ENCODE results near the gene TMEM271. TPM values are rescaled to one million over a fixed set of nuclear protein-coding genes. Genes with fewer than 3 reads are reported as not detected.
"Not testable (repeated sequence)": the region's sequence is repeated elsewhere in the genome, so short reads cannot be mapped to it uniquely, and the experiment has no call there.

The TMEM271 gene
- total RNA-seq, 2 experiments from 2014 or later: not detected

DNA sequence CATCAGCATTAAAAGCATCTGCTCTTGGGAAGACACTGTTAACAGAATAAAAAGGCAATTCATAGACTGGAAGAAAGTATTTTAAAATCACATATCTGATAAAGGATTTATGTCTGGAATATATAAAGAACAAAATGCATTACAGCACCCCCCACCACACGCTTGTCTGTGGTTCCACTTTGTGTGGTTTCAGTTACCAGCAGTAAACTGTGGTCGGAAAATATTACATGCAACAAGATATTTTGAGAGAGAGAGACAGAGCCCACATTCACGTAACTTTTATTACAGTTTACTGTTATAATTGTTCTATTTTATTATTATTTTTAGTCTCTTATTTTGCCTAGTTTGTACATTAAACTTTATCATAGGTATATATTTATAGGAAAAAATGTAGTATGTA, 28.0 kb upstream of the TMEM271 start:
- ChIA-PET POLR2A (no interaction called here), CTCF (no interaction called here)
- peaks cover 14% of the 10 kb centered on the region for H3K27me3 Mint-ChIP-seq
- H3K4me1 Mint-ChIP-seq: peaks cover 19% of the 10 kb centered on the region
- H3K9me3 Mint-ChIP-seq (ENCODE audit: low read depth): no peaks in the 10 kb centered on the region
- no peak for ATAC-seq
- DNase-seq: peak; percentile 56
- H3K36me3 Mint-ChIP-seq (ENCODE audit: low read depth): no peaks in the 10 kb centered on the region
- no peak overlapping the region for H3K4me3 Mint-ChIP-seq
- H3K27ac Mint-ChIP-seq: no peak overlapping the region
- intact Hi-C loops (cut with DNase I, micrococcal nuclease): loop anchor here (1.0 to 10.0 kb wide), 4 partner anchors 68 to 267 kb away; partner anchors contain the start of genes ATP5ME (in 1 of the 2), MYL5 (in 1 of the 2), PIGG (in 1 of the 2) and ZNF141 (in 1 of the 2)

- POLR2A ChIA-PET: no interaction called here
- Mint-ChIP-seq H3K36me3 (ENCODE audit: low read depth) (no peaks in the 10 kb centered on the region), H3K4me1 (peaks cover 19% of the 10 kb centered on the region), H3K9me3 (ENCODE audit: low read depth) (no peaks in the 10 kb centered on the region), H3K27me3 (peaks cover 11% of the 10 kb centered on the region), H3K4me3 (no peak overlapping the region), H3K27ac (no peak overlapping the region)
- intact Hi-C loops (cut with DNase I, micrococcal nuclease): loop anchor here (2.0 to 10.0 kb wide), 5 partner anchors 70 to 384 kb away; partner anchors contain the start of genes ATP5ME (in 1 of the 2), IDUA (in 1 of the 2), MYL5 (in 1 of the 2) and ZNF141 (in 1 of the 2)
- DNase-seq (peak; percentile 90), ATAC-seq (peak; percentile 69)
- CTCF ChIA-PET: interaction anchor here (0.7 to 1.3 kb wide), 6 partner anchors 15 to 107 kb away, joined by 3 to 4 read pairs (median 3); partner anchors contain the start of gene MYL5
These were observed 26.5 kb upstream of the TMEM271 start for GRCh38 chr4:602559-602942.

DNA sequence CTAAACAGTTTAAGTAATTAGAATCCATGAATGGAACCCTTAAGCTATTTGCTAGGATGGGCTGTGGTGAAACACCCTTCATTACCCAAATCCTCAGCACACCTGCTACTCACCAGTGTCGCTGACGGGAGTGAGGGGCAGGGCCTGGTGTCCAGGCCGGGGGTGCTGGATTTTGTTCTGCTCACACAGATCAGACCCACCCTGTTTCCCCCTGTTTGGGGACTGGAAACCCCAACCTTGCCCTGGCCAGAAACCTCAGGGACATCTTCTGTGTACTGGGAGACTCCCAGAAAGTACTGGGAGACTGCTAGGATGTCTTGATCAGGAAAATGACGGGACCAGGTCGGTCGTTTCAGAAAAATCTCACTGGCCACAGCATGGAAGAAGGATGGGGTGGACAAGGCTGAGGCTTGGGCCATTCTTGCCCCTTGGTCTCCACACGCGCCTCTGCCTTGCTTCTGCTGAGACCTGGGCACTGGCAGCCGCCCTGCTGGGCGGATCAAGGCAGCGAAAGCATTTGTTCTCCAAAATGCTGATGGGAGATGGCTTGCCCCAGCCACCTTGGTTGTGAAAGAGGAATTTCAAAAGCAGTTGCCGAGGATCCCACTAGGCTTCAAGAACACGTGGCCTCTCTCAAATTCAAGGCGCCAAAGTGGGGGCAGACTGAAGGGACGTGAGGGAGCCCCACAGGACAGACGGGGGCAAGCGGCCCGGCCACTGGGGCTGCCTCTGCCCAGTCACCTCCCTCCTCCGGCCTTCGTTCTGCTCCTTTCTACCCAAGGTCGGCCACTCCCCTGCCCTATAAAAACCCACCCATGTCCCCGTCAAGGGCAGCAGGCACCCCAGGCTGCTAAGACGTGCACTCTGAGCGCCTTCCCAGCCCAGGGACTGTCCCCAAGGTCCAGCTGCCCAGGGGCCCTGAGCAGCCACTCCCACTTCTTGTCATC, 25.8 kb upstream of the TMEM271 start:
- POLR2A ChIA-PET: interaction anchor here (0.5 kb wide), 1 partner anchor 72 kb away, joined by 3 read pairs; the partner anchor contains the start of genes ATP5ME and MYL5
- CTCF ChIA-PET: interaction anchor here (1.1 to 1.2 kb wide), 2 partner anchors 72 to 108 kb away, joined by 3 to 4 read pairs; partner anchors contain the start of gene MYL5
- Mint-ChIP-seq H3K36me3 (ENCODE audit: low read depth) (no peaks in the 10 kb centered on the region), H3K27ac (no peak overlapping the region), H3K4me3 (no peak overlapping the region), H3K9me3 (ENCODE audit: low read depth) (no peaks in the 10 kb centered on the region), H3K27me3 (peaks cover 12% of the 10 kb centered on the region), H3K4me1 (peaks cover 19% of the 10 kb centered on the region)
- no peak for ATAC-seq
- intact Hi-C loops (cut with DNase I, micrococcal nuclease): loop anchor here (1.0 to 10.0 kb wide), 6 partner anchors 70 to 385 kb away; partner anchors contain the start of genes ATP5ME (in 2 of the 2), MYL5 (in 2 of the 2), IDUA (in 1 of the 2) and ZNF141 (in 1 of the 2)
- no peak for DNase-seq

DNA sequence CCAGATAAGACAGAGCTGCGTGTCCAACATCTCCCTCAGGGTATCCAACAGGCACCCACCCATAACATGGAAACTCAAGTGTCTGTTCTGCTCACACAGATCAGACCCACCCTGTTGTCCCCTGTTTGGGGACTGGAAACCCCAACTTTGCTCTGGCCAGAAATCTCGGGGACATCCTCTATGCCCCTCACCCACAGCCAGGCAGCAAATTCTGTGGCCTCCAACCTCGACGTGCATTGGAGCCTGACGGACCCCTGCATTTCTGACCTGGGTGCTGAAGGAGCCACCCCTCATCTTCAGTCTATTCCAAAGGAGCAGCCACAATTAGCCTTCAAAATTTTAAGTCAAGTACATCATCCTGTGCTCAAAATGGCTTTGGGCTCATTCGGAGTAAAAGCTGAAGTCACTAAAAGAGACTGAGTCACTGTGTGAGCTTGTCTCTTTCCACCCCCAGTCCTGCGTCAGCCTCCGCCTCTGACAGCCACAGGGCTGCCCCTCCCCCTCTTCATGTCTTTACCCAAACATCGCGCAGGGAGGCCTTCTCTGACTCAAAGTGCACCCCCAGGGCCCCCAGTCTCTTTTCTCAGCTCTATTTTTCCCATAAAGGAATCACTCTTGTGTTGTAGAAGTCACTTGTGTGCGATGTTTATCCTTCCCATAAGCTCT, 24.9 kb upstream of the TMEM271 start:
- ChIA-PET CTCF (interaction anchor here (0.6 to 0.8 kb wide), 2 partner anchors 26 to 95 kb away, joined by 4 to 5 read pairs; no protein-coding TSS in a partner anchor), POLR2A (interaction anchor here (0.5 kb wide), 1 partner anchor 73 kb away, joined by 3 read pairs; the partner anchor contains the start of genes ATP5ME and MYL5)
- Mint-ChIP-seq H3K4me1 (peaks cover 19% of the 10 kb centered on the region), H3K4me3 (no peak overlapping the region), H3K27ac (peak overlapping the region; percentile 48), H3K36me3 (ENCODE audit: low read depth) (no peaks in the 10 kb centered on the region), H3K9me3 (ENCODE audit: low read depth) (no peaks in the 10 kb centered on the region), H3K27me3 (peaks cover 17% of the 10 kb centered on the region)
- ATAC-seq (peak; percentile 95), DNase-seq (peak; percentile 89)
- intact Hi-C loops (cut with DNase I, micrococcal nuclease): loop anchor here (1.0 to 10.0 kb wide), 4 partner anchors 71 to 264 kb away; partner anchors contain the start of genes ATP5ME (in 2 of the 2), MYL5 (in 2 of the 2) and ZNF141 (in 1 of the 2)

- ChIA-PET CTCF (interaction anchor here (0.6 kb wide), 1 partner anchor 38 kb away, joined by 3 read pairs; no protein-coding TSS in a partner anchor), POLR2A (interaction anchor here (0.6 kb wide), 1 partner anchor 600 kb away, joined by 3 read pairs; no protein-coding TSS in a partner anchor)
- no peaks in the 10 kb centered on the region for H3K36me3 Mint-ChIP-seq (ENCODE audit: low read depth)
- no peak overlapping the region for H3K27ac Mint-ChIP-seq
- intact Hi-C loops (cut with DNase I, micrococcal nuclease): loop anchor here (5.0 to 10.0 kb wide), 3 partner anchors 72 to 263 kb away; partner anchors contain the start of genes ATP5ME (in 1 of the 2), MYL5 (in 1 of the 2) and ZNF141 (in 1 of the 2)
- ATAC-seq: no peak
- H3K4me1 Mint-ChIP-seq: peaks cover 19% of the 10 kb centered on the region
- H3K9me3 Mint-ChIP-seq (ENCODE audit: low read depth): no peaks in the 10 kb centered on the region
- no peak for DNase-seq
- no peak overlapping the region for H3K4me3 Mint-ChIP-seq
- peaks cover 16% of the 10 kb centered on the region for H3K27me3 Mint-ChIP-seq
These were observed 24.1 kb upstream of the TMEM271 start for GRCh38 chr4:600166-600565.

- Mint-ChIP-seq H3K27me3 (peaks cover 22% of the 10 kb centered on the region), H3K9me3 (ENCODE audit: low read depth) (peaks cover 4% of the 10 kb centered on the region), H3K27ac (no peak overlapping the region), H3K36me3 (ENCODE audit: low read depth) (peaks cover 3% of the 10 kb centered on the region), H3K4me1 (peaks cover 16% of the 10 kb centered on the region), H3K4me3 (no peak overlapping the region)
- DNase-seq (no peak), ATAC-seq (no peak)
- intact Hi-C loops (cut with DNase I, micrococcal nuclease): no loop called here
- ChIA-PET CTCF (interaction anchor here (0.7 kb wide), 1 partner anchor 281 kb away, joined by 3 read pairs; no protein-coding TSS in a partner anchor), POLR2A (no interaction called here)
These were observed 22.8 kb upstream of the TMEM271 start for GRCh38 chr4:598925-599324.

DNA sequence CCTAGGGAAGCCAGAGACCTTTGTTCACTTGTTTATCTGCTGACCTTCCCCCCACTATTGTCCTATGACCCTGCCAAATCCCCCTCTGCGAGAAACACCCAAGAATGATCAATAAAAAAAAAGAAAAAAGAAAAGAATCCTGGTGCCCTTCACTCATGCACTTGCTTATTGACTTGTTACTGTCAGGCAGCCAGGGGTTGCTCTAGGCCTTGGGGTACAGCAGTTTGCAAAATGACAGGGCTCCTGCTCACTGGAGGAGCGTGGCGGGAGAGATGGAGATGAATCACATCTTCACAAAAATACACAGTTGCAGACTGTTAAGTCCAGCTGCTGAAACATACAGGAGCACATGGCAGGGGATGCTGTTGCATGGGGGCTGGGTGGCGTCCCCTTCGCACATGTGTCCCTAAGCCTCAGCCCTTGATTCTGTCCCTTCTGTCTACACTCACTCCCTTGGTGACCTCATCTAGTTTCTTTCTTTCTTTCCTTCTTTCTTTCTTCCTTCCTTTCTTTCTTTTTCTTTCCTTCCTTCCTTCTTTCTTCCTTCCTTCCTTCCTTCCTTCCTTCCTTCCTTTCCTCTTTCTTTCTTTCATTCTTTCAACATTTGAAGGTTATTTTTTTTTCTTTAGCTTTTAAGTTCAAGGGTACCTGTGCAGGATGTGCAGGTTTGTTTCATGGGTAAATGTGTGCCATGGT, 16.9 kb upstream of the TMEM271 start:
- peaks cover 4% of the 10 kb centered on the region for H3K9me3 Mint-ChIP-seq (ENCODE audit: low read depth)
- no peaks in the 10 kb centered on the region for H3K4me1 Mint-ChIP-seq
- H3K27ac Mint-ChIP-seq: no peak overlapping the region
- peaks cover 29% of the 10 kb centered on the region for H3K27me3 Mint-ChIP-seq
- ATAC-seq (no peak), DNase-seq (no peak)
- intact Hi-C loops (cut with DNase I, micrococcal nuclease): no loop called here
- H3K4me3 Mint-ChIP-seq: no peak overlapping the region
- ChIA-PET POLR2A (no interaction called here), CTCF (interaction anchor here (0.6 kb wide), 1 partner anchor 874 kb away, joined by 3 read pairs; no protein-coding TSS in a partner anchor)
- peaks cover 3% of the 10 kb centered on the region for H3K36me3 Mint-ChIP-seq (ENCODE audit: low read depth)

- ATAC-seq; intact Hi-C loops (cut with DNase I, micrococcal nuclease); H3K27ac Mint-ChIP-seq; H3K36me3 Mint-ChIP-seq (ENCODE audit: low read depth); H3K4me1 Mint-ChIP-seq; H3K9me3 Mint-ChIP-seq (ENCODE audit: low read depth); H3K4me3 Mint-ChIP-seq; DNase-seq; CTCF ChIA-PET; POLR2A ChIA-PET: not testable (repeated sequence)
- H3K27me3 Mint-ChIP-seq: peaks cover 30% of the 10 kb centered on the region
These were observed 16.1 kb upstream of the TMEM271 start for GRCh38 chr4:592178-592577.

DNA sequence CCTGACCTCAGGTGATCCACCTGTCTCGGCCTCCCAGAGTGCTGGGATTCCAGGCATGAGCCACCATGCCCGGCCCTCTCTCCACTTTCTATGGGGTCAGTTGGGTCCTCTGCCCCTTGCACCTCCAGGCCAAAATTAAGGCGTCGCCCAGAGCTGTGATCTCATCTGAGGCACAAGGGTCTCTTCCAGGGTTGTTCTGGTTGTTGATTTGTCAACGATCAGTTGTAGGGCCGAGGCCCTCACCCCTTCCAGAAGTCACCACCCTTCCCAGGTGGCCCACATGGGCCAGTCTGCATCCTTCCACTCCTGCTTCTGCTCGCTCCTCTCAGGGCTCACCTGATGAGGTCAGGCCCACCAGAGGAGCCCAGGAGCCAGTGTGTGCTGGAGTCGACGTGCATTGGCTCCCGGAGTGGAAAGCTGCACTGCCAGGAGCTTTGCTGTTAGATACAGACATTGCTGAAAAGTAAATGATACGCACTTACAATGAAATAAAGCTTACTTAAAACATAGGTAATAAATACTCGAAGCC, 14.3 kb upstream of the TMEM271 start:
- ChIA-PET CTCF (no interaction called here), POLR2A (no interaction called here)
- ATAC-seq: no peak
- Mint-ChIP-seq H3K4me3 (no peak overlapping the region), H3K36me3 (ENCODE audit: low read depth) (peaks cover 3% of the 10 kb centered on the region), H3K4me1 (no peaks in the 10 kb centered on the region), H3K9me3 (ENCODE audit: low read depth) (peaks cover 4% of the 10 kb centered on the region), H3K27me3 (peaks cover 26% of the 10 kb centered on the region), H3K27ac (no peak overlapping the region)
- no peak for DNase-seq
- intact Hi-C loops (cut with DNase I, micrococcal nuclease): no loop called here

GRCh38 chr4:589219-589963, 13.3 kb upstream of the TMEM271 start:
- DNase-seq: no peak
- peaks cover 3% of the 10 kb centered on the region for H3K9me3 Mint-ChIP-seq (ENCODE audit: low read depth)
- no peak overlapping the region for H3K4me3 Mint-ChIP-seq
- H3K36me3 Mint-ChIP-seq (ENCODE audit: low read depth): peaks cover 2% of the 10 kb centered on the region
- H3K27me3 Mint-ChIP-seq: peaks cover 22% of the 10 kb centered on the region
- CTCF ChIA-PET: no interaction called here
- no peak overlapping the region for H3K27ac Mint-ChIP-seq
- H3K4me1 Mint-ChIP-seq: no peaks in the 10 kb centered on the region
- intact Hi-C loops (cut with DNase I, micrococcal nuclease): no loop called here
- POLR2A ChIA-PET: no interaction called here
- ATAC-seq: no peak
